Erythroblast (primary cell): ENCODE data around the gene CMTM7.
"Not testable (repeated sequence)": the region's sequence is repeated elsewhere in the genome, so short reads cannot be mapped to it uniquely, and the experiment has no call there.

ENCODE experiments used
- DNase-seq, 2 experiments: peaks; one replicate each; lab custom pipeline; 2025; lab: John Stamatoyannopoulos, UW
- GATA1 ChIP-seq: IDR thresholded peaks from 2 replicates; pipeline ENCODE4 v1.6.1; 2011; ENCODE audit warnings: low read depth, mild to moderate bottlenecking, control low read depth, low read length, moderate library complexity
- POLR2A ChIP-seq: IDR thresholded peaks from 2 replicates; pipeline ENCODE4 v1.6.1; 2011; ENCODE audit warnings: mild to moderate bottlenecking, low read length

The CMTM7 gene

GRCh38 chr3:32460031-32460749, 68.5 kb downstream of the CMTM7 start:
- no peak for DNase-seq
- TF ChIP-seq POLR2A: no peak
- TF ChIP-seq GATA1: no peak

GRCh38 chr3:32460817-32461496, 69.3 kb downstream of the CMTM7 start:
- not testable (repeated sequence) for DNase-seq

- not testable (repeated sequence) for DNase-seq
Measured at GRCh38 chr3:32462191-32462986, 70.7 kb downstream of the CMTM7 start.

- DNase-seq: not testable (repeated sequence)
Measured at GRCh38 chr3:32463415-32463814, 71.8 kb downstream of the CMTM7 start.

- not testable (repeated sequence) for DNase-seq
Measured at GRCh38 chr3:32464726-32465125, 73.1 kb downstream of the CMTM7 start.

- DNase-seq: not testable (repeated sequence)
Measured at GRCh38 chr3:32466808-32467207, 75.2 kb downstream of the CMTM7 start.

GRCh38 chr3:32467333-32468070, 75.8 kb downstream of the CMTM7 start:
- TF ChIP-seq POLR2A (no peak), GATA1 (no peak)
- peak; percentile 70 to 82 for DNase-seq

GRCh38 chr3:32469151-32469874, 77.7 kb downstream of the CMTM7 start:
- TF ChIP-seq GATA1 (no peak), POLR2A (no peak)
- DNase-seq: no peak

- TF ChIP-seq GATA1: no peak
- TF ChIP-seq POLR2A: no peak
- DNase-seq: no peak
Measured at GRCh38 chr3:32470362-32470761, 78.7 kb downstream of the CMTM7 start.

GRCh38 chr3:32471246-32471645, 79.6 kb downstream of the CMTM7 start:
- DNase-seq: no peak
- TF ChIP-seq POLR2A (no peak), GATA1 (no peak)

GRCh38 chr3:32472151-32472550, 80.5 kb downstream of the CMTM7 start:
- not testable (repeated sequence) for DNase-seq

GRCh38 chr3:32474201-32474600, 82.5 kb downstream of the CMTM7 start:
- DNase-seq: no peak
- TF ChIP-seq GATA1: no peak
- no peak for TF ChIP-seq POLR2A

GRCh38 chr3:32480604-32481003, 89.0 kb downstream of the CMTM7 start:
- TF ChIP-seq GATA1 (no peak), POLR2A (no peak)
- DNase-seq: no peak
